AG09309 (cell line): ENCODE results near the gene WNK4.

Source experiments
- DNase-seq: peaks from one replicate; pipeline ENCODE4 v3.0.0-alpha.2; 2010; ENCODE audit warnings: low read depth
- H3K4me3 ChIP-seq: 2 replicates; pipeline ENCODE4 v1.5.1; 2011; ENCODE audit warnings: mild to moderate bottlenecking, low read depth, low read length, moderate library complexity; ENCODE audit not compliant: control insufficient read depth
- TF ChIP-seq, protein P1 (sequence below): IDR thresholded peaks from 2 replicates; pipeline ENCODE4 v1.5.1; 2011; ENCODE audit warnings: mild to moderate bottlenecking, low read depth, low read length, inconsistent platforms; ENCODE audit not compliant: insufficient read depth, control insufficient read depth; ENCODE audit errors: missing control alignments

The WNK4 gene

GRCh38 chr17:42835732-42836131 lies 55.3 kb downstream of the WNK4 start:
- DNase-seq, result no peak
- TF ChIP-seq, protein P1, sequence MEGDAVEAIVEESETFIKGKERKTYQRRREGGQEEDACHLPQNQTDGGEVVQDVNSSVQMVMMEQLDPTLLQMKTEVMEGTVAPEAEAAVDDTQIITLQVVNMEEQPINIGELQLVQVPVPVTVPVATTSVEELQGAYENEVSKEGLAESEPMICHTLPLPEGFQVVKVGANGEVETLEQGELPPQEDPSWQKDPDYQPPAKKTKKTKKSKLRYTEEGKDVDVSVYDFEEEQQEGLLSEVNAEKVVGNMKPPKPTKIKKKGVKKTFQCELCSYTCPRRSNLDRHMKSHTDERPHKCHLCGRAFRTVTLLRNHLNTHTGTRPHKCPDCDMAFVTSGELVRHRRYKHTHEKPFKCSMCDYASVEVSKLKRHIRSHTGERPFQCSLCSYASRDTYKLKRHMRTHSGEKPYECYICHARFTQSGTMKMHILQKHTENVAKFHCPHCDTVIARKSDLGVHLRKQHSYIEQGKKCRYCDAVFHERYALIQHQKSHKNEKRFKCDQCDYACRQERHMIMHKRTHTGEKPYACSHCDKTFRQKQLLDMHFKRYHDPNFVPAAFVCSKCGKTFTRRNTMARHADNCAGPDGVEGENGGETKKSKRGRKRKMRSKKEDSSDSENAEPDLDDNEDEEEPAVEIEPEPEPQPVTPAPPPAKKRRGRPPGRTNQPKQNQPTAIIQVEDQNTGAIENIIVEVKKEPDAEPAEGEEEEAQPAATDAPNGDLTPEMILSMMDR, result no peak
- no peak overlapping the region for H3K4me3 ChIP-seq

GRCh38 chr17:42841975-42842685 lies 61.7 kb downstream of the WNK4 start:
- DNase-seq, result no peak
- no peak overlapping the region for H3K4me3 ChIP-seq
- TF ChIP-seq, protein P1, result no peak

- TF ChIP-seq, protein P1, result peak; percentile 99
- DNase-seq, result peak; percentile 37
Observed at GRCh38 chr17:42843358-42843934, 63.0 kb downstream of the WNK4 start.

DNA sequence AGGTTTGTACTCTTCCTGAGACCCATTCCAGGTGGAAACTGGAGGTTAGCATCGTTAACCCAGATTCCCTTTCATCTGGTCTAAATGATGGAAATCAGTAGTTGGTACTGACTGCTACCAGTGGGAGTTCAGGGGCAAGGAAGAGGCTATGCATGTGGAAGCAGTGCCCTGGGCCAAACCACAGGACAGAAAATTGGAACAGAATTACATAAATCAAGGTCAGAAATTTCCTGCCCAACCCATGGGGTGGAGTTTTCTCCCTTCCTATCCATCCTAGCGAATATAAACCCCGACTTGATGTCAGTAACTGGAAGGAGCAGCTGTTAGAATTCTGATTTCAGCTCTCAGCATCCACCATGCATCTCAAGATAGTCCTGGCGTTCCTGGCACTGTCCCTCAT lies 63.9 kb downstream of the WNK4 start, which contains the start of gene AOC2:
TSS of gene AOC2 (plus strand) at position 310 of the 400 bp plus-strand sequence. CDS start at position 357, 47 bp downstream.
- no peak for DNase-seq
- TF ChIP-seq, protein P1, result no peak
- no peak within 1 kb of the TSS for H3K4me3 ChIP-seq

More at GRCh38 chr17:42843358-42843934, 63.0 kb downstream of the WNK4 start:
- H3K4me3 ChIP-seq, result no peak overlapping the region

- H3K4me3 ChIP-seq, result no peak overlapping the region
- TF ChIP-seq, protein P1, result no peak
- no peak for DNase-seq
Observed at GRCh38 chr17:42844761-42845555, 64.5 kb downstream of the WNK4 start.

- no peak overlapping the region for H3K4me3 ChIP-seq
- TF ChIP-seq, protein P1, result no peak
- no peak for DNase-seq
Observed at GRCh38 chr17:42845556-42845917, 65.1 kb downstream of the WNK4 start.
